GM12873 (cell line): Measurements from ENCODE around the gene IZUMO1.

ENCODE experiments used
- CTCF ChIP-seq: IDR thresholded peaks from 2 replicates; pipeline ENCODE4 v1.5.1; 2012; ENCODE audit warnings: low read depth, mild to moderate bottlenecking, moderate library complexity, low read length, control low read depth; ENCODE audit not compliant: insufficient read depth; ENCODE audit errors: missing control alignments

The IZUMO1 gene

GRCh38 chr19:48752496-48753365 is 6.0 kb upstream of the IZUMO1 start, which contains the start of gene FUT1:
TSS of gene FUT1 (minus strand) at chr19:48752641. CDS start at chr19:48751281, 1,360 bp downstream.
- no peak for TF ChIP-seq CTCF

- no peak for TF ChIP-seq CTCF
Observed at GRCh38 chr19:48751845-48752495, 5.3 kb upstream of the IZUMO1 start.

- TF ChIP-seq CTCF, result no peak
Observed at GRCh38 chr19:48750771-48751504, 4.2 kb upstream of the IZUMO1 start.

DNA sequence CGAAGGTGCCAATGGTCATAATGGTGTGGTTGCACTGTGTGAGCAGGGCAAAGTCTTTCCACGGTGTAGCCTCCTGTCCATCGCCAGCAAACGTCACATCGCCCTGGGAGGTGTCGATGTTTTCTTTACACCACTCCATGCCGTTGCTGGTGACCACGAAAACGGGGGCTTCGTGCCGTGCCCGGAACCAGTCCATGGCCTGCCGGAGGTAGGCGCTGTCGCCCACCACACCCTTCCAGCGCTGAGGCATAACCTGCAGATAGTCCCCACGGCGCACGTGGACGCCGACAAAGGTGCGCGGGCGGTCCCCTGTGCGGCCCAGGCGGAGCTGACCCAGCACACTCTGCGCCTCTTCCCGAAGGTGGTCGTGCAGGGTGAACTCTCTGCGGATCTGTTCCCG is 3.6 kb upstream of the IZUMO1 start:
- no peak for TF ChIP-seq CTCF

DNA sequence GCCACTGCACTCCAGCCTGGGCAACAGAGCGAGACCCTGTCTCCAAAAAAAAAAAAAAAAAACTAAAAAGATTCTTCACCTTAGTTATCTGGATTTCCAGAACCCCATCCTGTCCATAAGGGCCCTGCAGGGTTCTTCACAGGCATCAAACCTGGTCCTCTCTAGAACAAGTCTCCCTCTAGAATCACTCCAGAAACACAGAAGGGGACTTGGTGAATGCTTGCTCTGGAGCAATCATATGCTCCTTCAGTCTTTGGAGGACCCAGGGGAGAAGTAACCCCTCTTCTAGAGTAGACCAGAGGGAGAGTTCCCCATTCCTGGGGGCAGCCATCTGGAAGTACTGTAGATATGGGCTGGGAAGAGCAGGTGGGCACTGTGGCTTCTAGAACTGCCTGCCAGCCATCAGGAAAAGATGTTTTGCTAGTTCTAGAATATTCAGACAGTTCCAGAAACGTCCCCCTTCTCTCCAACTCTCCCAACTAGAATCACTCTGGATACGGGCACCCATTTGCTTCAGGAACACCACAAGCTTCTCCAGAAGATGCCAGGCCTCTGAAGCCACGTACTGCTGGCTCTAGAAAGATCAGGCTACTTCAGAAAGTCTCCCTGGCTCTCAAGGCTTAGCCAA is 3.0 kb upstream of the IZUMO1 start:
- no peak for TF ChIP-seq CTCF

- no peak for TF ChIP-seq CTCF
Observed at GRCh38 chr19:48746110-48746509, 599 bp downstream of the IZUMO1 start.
